ELR (cell line): Measurements from ENCODE around the gene BMP6.

Experiments
- DNase-seq: peaks from one replicate; pipeline ENCODE4 v3.0.0-alpha.2; 2015; ENCODE audit warnings: low read depth

Gene BMP6

GRCh38 chr6:7725849-7726415 lies at the start of gene BMP6:
BMP6 (plus strand) TSS chr6:7726099; CDS start chr6:7726956, 857 bp downstream.
- DNase-seq, result peak; percentile 91

- no peak for DNase-seq
These were observed 48.7 kb upstream of the BMP6 start for GRCh38 chr6:7677229-7677628.

- DNase-seq, result no peak
These were observed 45.4 kb upstream of the BMP6 start for GRCh38 chr6:7680393-7681075.

- DNase-seq, result no peak
These were observed 44.5 kb upstream of the BMP6 start for GRCh38 chr6:7681449-7681848.

- DNase-seq, result no peak
These were observed 41.8 kb upstream of the BMP6 start for GRCh38 chr6:7684076-7684475.

GRCh38 chr6:7684843-7685242 lies 41.1 kb upstream of the BMP6 start:
- DNase-seq, result no peak

- no peak for DNase-seq
These were observed 40.6 kb upstream of the BMP6 start for GRCh38 chr6:7685276-7685675.

GRCh38 chr6:7687145-7688111 lies 38.5 kb upstream of the BMP6 start:
- no peak for DNase-seq

GRCh38 chr6:7691021-7691420 lies 34.9 kb upstream of the BMP6 start:
- no peak for DNase-seq

GRCh38 chr6:7691675-7692452 lies 34.0 kb upstream of the BMP6 start:
- peak; percentile 88 for DNase-seq

- no peak for DNase-seq
These were observed 33.5 kb upstream of the BMP6 start for GRCh38 chr6:7692453-7692784.

GRCh38 chr6:7693827-7694226 lies 32.1 kb upstream of the BMP6 start:
- no peak for DNase-seq

GRCh38 chr6:7696061-7696460 lies 29.8 kb upstream of the BMP6 start:
- DNase-seq, result no peak

- DNase-seq, result peak; percentile 26
These were observed 28.5 kb upstream of the BMP6 start for GRCh38 chr6:7697432-7697819.

- peak; percentile 90 for DNase-seq
These were observed 27.9 kb upstream of the BMP6 start for GRCh38 chr6:7697820-7698623.

- DNase-seq, result no peak
These were observed 24.6 kb upstream of the BMP6 start for GRCh38 chr6:7701212-7701834.

GRCh38 chr6:7703148-7703680 lies 22.7 kb upstream of the BMP6 start:
- DNase-seq, result no peak

GRCh38 chr6:7705483-7705882 lies 20.4 kb upstream of the BMP6 start:
- no peak for DNase-seq

- no peak for DNase-seq
These were observed 19.6 kb upstream of the BMP6 start for GRCh38 chr6:7706269-7706668.

- peak; percentile 48 for DNase-seq
These were observed 18.1 kb upstream of the BMP6 start for GRCh38 chr6:7707787-7708186.
